Fibroblast of lung (primary cell): Measurements from ENCODE around the gene COPRS. TPM values are rescaled to one million over a fixed set of nuclear protein-coding genes. Genes with fewer than 3 reads are reported as not detected.

Source experiments
- DNase-seq, 2 donors: peaks; one replicate each; pipeline versions ENCODE4 v3.0.0 to v3.0.0-alpha.2; 2010; ENCODE audit warnings: low read depth in 2 of 2
- H2AFZ ChIP-seq: 2 replicates; pipeline ENCODE4 v1.5.1; 2012; ENCODE audit warnings: low read length, control low read depth, inconsistent platforms
- H3K27ac ChIP-seq: 2 replicates; pipeline ENCODE4 v1.5.1; 2011; ENCODE audit warnings: low read length, control low read depth; ENCODE audit not compliant: insufficient read depth
- H3K27me3 ChIP-seq: 2 replicates; pipeline ENCODE4 v1.5.1; 2011; ENCODE audit warnings: mild to moderate bottlenecking, low read length; ENCODE audit not compliant: control insufficient read depth, insufficient read depth
- H3K36me3 ChIP-seq: 2 replicates; pipeline ENCODE4 v1.5.1; 2011; ENCODE audit warnings: low read length; ENCODE audit not compliant: control insufficient read depth, insufficient read depth
- H3K4me1 ChIP-seq: 2 replicates; pipeline ENCODE4 v1.5.1; 2011; ENCODE audit warnings: low read length; ENCODE audit not compliant: control insufficient read depth, insufficient read depth; ENCODE audit errors: extremely low read depth
- H3K4me2 ChIP-seq: 2 replicates; pipeline ENCODE4 v1.5.1; 2011; ENCODE audit warnings: low read length, control low read depth; ENCODE audit not compliant: insufficient read depth; ENCODE audit errors: extremely low read depth
- H3K4me3 ChIP-seq, 4 experiments: fragments of 200-600 bp in 1 of 4; sonication (generic) in 1 of 4; replicated peaks in 1 of 4; 2 replicates each; pipeline ENCODE4 v1.5.1; 2011 to 2016; ENCODE audit warnings: low read length in 4 of 4, low read depth in 3 of 4, mild to moderate bottlenecking in 3 of 4, control low read depth in 2 of 4, inconsistent platforms in 1 of 4, mixed read lengths in 1 of 4; ENCODE audit not compliant: insufficient read depth in 1 of 4; ENCODE audit errors: control extremely low read depth in 1 of 4
- H3K79me2 ChIP-seq: 2 replicates; pipeline ENCODE4 v1.5.1; 2012; ENCODE audit warnings: mild to moderate bottlenecking, low read length, inconsistent platforms; ENCODE audit not compliant: control insufficient read depth, insufficient read depth
- H3K9ac ChIP-seq: 2 replicates; pipeline ENCODE4 v1.5.1; 2011; ENCODE audit warnings: mild to moderate bottlenecking, low read length, control low read depth; ENCODE audit not compliant: insufficient read depth
- H3K9me3 ChIP-seq: 2 replicates; pipeline ENCODE4 v1.5.1; 2012; ENCODE audit warnings: low read depth, low read length; ENCODE audit not compliant: control insufficient read depth, insufficient read depth
- H4K20me1 ChIP-seq: 2 replicates; pipeline ENCODE4 v1.5.1; 2011; ENCODE audit warnings: low read length; ENCODE audit not compliant: control insufficient read depth, insufficient read depth; ENCODE audit errors: extremely low read depth
- EZH2 ChIP-seq: IDR thresholded peaks from 2 replicates; pipeline ENCODE4 v1.5.1; 2012; ENCODE audit warnings: low read length, control low read depth, mild to moderate bottlenecking; ENCODE audit errors: missing control alignments
- polyA plus RNA-seq, 2 donors: library from polyadenylated mRNA; depleted of rRNA in 1 of 2; stranded (reverse) in 1 of 2; unstranded in 1 of 2; fragments of >200 nt; gene quantifications; 2 replicates each; pipeline ENCODE4 v1.2.1, GENCODE V29; 2011 to 2012; ENCODE audit warnings: missing spikeins in 1 of 2
- total RNA-seq: library from RNA; depleted of rRNA; stranded (reverse); fragments of >200 nt; gene quantifications from 2 replicates; pipeline ENCODE4 v1.2.1, GENCODE V29; 2014
- TF ChIP-seq, protein P1 (sequence below), 2 donors: IDR thresholded peaks in 1 of 2; conservative IDR thresholded peaks in 1 of 2; 1 replicate in 1 of 2; 2 replicates in 1 of 2; pipeline ENCODE4 v1.5.1; 2011 to 2012; ENCODE audit warnings: low read length in 2 of 2, control low read depth in 1 of 2, inconsistent platforms in 1 of 2, low read depth in 1 of 2, mild to moderate bottlenecking in 1 of 2

The COPRS gene
- total and polyA plus RNA-seq, 2 donors (not counting 1 experiment from before 2014, with no cell fraction given), result 97.9 to 98.7 TPM

DNA sequence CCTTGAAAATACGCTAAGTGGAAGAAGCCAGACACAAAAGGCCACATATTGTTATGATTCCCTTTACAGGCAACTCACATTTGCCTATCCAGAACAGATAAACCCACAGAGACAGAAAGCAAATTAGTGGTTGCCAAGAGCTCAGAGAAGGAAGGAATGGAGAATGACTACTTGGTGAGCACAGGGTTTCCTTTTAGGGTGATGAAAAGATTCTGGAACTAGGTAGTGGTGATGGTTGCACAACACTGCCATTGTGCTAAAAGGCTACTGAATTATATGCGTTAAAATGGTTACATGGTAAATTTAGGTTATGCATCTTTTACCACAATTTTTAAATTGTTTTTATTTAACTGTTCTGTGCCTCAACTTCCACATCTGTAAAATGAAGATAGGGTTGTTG is 4.4 kb downstream of the COPRS start:
- Histone ChIP-seq H4K20me1 (no peaks in the 10 kb centered on the region), H3K79me2 (peaks cover 22% of the 10 kb centered on the region), H3K36me3 (peaks cover 11% of the 10 kb centered on the region), H3K4me2 (no peak overlapping the region), H3K9ac (no peak overlapping the region), H2AFZ (no peak overlapping the region), H3K9me3 (no peaks in the 10 kb centered on the region), H3K4me3 (no peak overlapping the region), H3K27ac (no peak overlapping the region), H3K4me1 (peaks cover 10% of the 10 kb centered on the region), H3K27me3 (no peaks in the 10 kb centered on the region)
- DNase-seq, result peak in 1 of 2 donors; percentile 27
- no peak for TF ChIP-seq EZH2
- TF ChIP-seq, protein P1, sequence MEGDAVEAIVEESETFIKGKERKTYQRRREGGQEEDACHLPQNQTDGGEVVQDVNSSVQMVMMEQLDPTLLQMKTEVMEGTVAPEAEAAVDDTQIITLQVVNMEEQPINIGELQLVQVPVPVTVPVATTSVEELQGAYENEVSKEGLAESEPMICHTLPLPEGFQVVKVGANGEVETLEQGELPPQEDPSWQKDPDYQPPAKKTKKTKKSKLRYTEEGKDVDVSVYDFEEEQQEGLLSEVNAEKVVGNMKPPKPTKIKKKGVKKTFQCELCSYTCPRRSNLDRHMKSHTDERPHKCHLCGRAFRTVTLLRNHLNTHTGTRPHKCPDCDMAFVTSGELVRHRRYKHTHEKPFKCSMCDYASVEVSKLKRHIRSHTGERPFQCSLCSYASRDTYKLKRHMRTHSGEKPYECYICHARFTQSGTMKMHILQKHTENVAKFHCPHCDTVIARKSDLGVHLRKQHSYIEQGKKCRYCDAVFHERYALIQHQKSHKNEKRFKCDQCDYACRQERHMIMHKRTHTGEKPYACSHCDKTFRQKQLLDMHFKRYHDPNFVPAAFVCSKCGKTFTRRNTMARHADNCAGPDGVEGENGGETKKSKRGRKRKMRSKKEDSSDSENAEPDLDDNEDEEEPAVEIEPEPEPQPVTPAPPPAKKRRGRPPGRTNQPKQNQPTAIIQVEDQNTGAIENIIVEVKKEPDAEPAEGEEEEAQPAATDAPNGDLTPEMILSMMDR (conservative IDR thresholded peaks at IDR 0.05 in 1 of 2, IDR thresholded peaks at IDR 0.05 in 1 of 2; ENCODE audit: low read depth in 1 of 2, low read length in 2 of 2), result no peak

DNA sequence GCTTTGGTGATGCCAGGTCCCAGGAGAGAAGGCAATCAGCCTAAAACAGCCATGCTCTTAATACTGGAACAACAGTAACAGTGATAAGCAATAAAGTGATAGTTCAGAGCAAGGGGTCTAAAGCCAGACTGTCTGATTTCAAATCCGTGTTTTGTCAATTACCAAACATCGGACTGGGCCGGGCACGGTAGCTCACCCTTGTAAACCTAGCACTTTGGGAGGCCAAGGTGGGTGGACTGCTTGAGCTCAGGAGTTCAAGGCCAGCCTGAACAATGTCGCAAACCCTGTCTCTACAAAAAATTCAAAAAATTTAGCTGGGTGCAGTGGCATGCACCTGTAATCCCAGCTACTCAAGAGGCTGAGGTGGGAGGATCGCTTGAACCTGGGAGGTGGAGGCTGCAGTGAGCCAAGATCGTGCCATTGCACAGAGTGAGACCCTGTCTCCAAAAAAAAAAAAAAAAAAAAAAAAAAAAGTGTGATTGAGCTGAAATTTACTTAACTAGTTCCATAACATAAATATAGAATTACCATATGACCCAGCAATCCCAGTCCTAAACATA is 5.1 kb downstream of the COPRS start:
- no peaks in the 10 kb centered on the region for H3K9me3 ChIP-seq
- H3K4me2 ChIP-seq, result no peak overlapping the region
- no peaks in the 10 kb centered on the region for H3K27me3 ChIP-seq
- peaks cover 22% of the 10 kb centered on the region for H3K79me2 ChIP-seq
- no peak overlapping the region for H3K4me3 ChIP-seq
- no peak overlapping the region for H3K27ac ChIP-seq
- H3K9ac ChIP-seq, result no peak overlapping the region
- H3K36me3 ChIP-seq, result peaks cover 11% of the 10 kb centered on the region
- no peak for TF ChIP-seq EZH2
- TF ChIP-seq, protein P1 (conservative IDR thresholded peaks at IDR 0.05 in 1 of 2, IDR thresholded peaks at IDR 0.05 in 1 of 2; ENCODE audit: low read depth in 1 of 2, low read length in 2 of 2), result no peak
- H2AFZ ChIP-seq, result no peak overlapping the region
- peaks cover 8% of the 10 kb centered on the region for H3K4me1 ChIP-seq
- no peaks in the 10 kb centered on the region for H4K20me1 ChIP-seq
- DNase-seq, result no peak

DNA sequence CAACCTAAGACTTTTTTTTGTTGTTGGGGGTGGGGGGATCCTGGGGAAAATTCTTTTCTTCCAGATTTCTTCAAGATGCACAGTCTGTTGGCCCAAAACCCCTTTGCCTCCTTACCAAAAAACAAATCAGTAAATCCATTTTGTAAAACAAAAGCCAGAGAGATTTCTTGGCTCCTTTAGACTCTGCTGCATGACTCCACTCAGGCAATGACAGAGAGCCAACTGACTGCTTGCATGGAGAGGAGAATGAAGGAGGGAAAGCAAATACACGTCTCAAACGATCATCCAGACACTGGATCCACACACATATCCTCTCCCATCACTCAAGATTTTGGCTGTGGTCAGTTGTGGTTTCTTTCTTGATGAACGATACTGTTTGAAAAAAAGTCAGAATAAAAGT is 13.8 kb downstream of the COPRS start:
- Histone ChIP-seq H3K4me3 (no peak overlapping the region), H3K4me2 (no peak overlapping the region), H3K79me2 (no peaks in the 10 kb centered on the region), H4K20me1 (no peaks in the 10 kb centered on the region), H3K36me3 (no peaks in the 10 kb centered on the region), H3K9me3 (no peaks in the 10 kb centered on the region), H3K4me1 (peaks cover 9% of the 10 kb centered on the region), H2AFZ (no peak overlapping the region), H3K27me3 (no peaks in the 10 kb centered on the region), H3K27ac (no peak overlapping the region), H3K9ac (no peak overlapping the region)
- DNase-seq, result no peak
- TF ChIP-seq, protein P1 (conservative IDR thresholded peaks at IDR 0.05 in 1 of 2, IDR thresholded peaks at IDR 0.05 in 1 of 2; ENCODE audit: low read depth in 1 of 2, low read length in 2 of 2), result no peak
- no peak for TF ChIP-seq EZH2
